Smooth muscle cell (in vitro differentiated cells): Measurements from ENCODE around the gene IRF4. TPM values are rescaled to one million over a fixed set of nuclear protein-coding genes. Genes with fewer than 3 reads are reported as not detected.

Source experiments
- DNase-seq: peaks from one replicate; lab custom pipeline; 2025; ENCODE audit not compliant: unreplicated experiment; lab: John Stamatoyannopoulos, UW
- H2AFZ ChIP-seq: fragments of 200-600 bp; sonication (generic); 2 replicates; pipeline ENCODE4 v1.6.0; 2016; ENCODE audit warnings: antibody characterized with exemption, low read depth, mild to moderate bottlenecking
- H3F3A ChIP-seq: fragments of 200-600 bp; sonication (generic); 2 replicates; pipeline ENCODE4 v1.6.0; 2017; ENCODE audit warnings: antibody characterized with exemption, low read depth
- H3K27ac ChIP-seq: fragments of 200-600 bp; sonication (generic); 2 replicates; pipeline ENCODE4 v1.5.1; 2016; ENCODE audit warnings: low read depth, mild to moderate bottlenecking
- H3K27me3 ChIP-seq: fragments of 200-600 bp; sonication (generic); 2 replicates; pipeline ENCODE4 v1.6.1; 2016; ENCODE audit warnings: low read depth, mild to moderate bottlenecking
- H3K36me3 ChIP-seq: fragments of 200-600 bp; sonication (generic); 2 replicates; pipeline ENCODE4 v1.5.1; 2016; ENCODE audit warnings: low read depth
- H3K4me1 ChIP-seq: fragments of 200-600 bp; sonication (generic); 2 replicates; pipeline ENCODE4 v1.5.1; 2016; ENCODE audit warnings: low read depth
- H3K4me2 ChIP-seq: fragments of 200-600 bp; sonication (generic); 2 replicates; pipeline ENCODE4 v1.6.0; 2016; ENCODE audit warnings: mild to moderate bottlenecking
- H3K4me3 ChIP-seq: fragments of 200-600 bp; sonication (generic); 2 replicates; pipeline ENCODE4 v1.5.1; 2016; ENCODE audit warnings: mild to moderate bottlenecking
- H3K79me2 ChIP-seq: fragments of 200-600 bp; sonication (generic); 2 replicates; pipeline ENCODE4 v1.6.0; 2016; ENCODE audit warnings: low read depth, mild to moderate bottlenecking
- H3K9ac ChIP-seq: fragments of 200-600 bp; sonication (generic); 2 replicates; pipeline ENCODE4 v1.6.0; 2016; ENCODE audit warnings: low read depth
- H3K9me3 ChIP-seq: fragments of 200-600 bp; sonication (generic); replicated peaks from 2 replicates; pipeline ENCODE4 v1.5.1; 2016; ENCODE audit warnings: low read depth
- H4K20me1 ChIP-seq: fragments of 200-600 bp; sonication (generic); 2 replicates; pipeline ENCODE4 v1.6.0; 2016; ENCODE audit warnings: low read depth
- CTCF ChIP-seq: fragments of 200-600 bp; sonication (generic); IDR thresholded peaks from 2 replicates; pipeline ENCODE4 v1.5.1; 2017; ENCODE audit warnings: borderline replicate concordance, mild to moderate bottlenecking, antibody characterized with exemption; ENCODE audit not compliant: insufficient read depth, poor library complexity, severe bottlenecking
- WGBS: methylation state at CpG from one replicate; pipeline ENCODE4 v1.1.7; 2016; ENCODE audit warnings: low lambda C conversion rate; 5-methylcytosine and 5-hydroxymethylcytosine counted together
- polyA plus RNA-seq: library from polyadenylated mRNA; unstranded; fragments of >200 nt; fragmentation: Nextera tagmentation; extraction: Ambion mirVana; gene quantifications from 2 replicates; pipeline ENCODE4 v1.2.1, GENCODE V29; 2016
- total RNA-seq: library from RNA; depleted of rRNA; stranded (reverse); fragments of >200 nt; gene quantifications from 2 replicates; pipeline ENCODE4 v1.2.3, GENCODE V29; 2014

IRF4 gene
- total and polyA plus RNA-seq, 2 experiments from 2014 or later = 0.04 TPM; not detected in 1

- peaks cover 34% of the 10 kb centered on the region for H3K27me3 ChIP-seq
- no peak overlapping the region for H2AFZ ChIP-seq
- H3K79me2 ChIP-seq = no peaks in the 10 kb centered on the region
- H3F3A ChIP-seq = no peaks in the 10 kb centered on the region
- no peak for DNase-seq
- no peak overlapping the region for H3K9ac ChIP-seq
- no peaks in the 10 kb centered on the region for H3K9me3 ChIP-seq
- no peaks in the 10 kb centered on the region for H4K20me1 ChIP-seq
- no peaks in the 10 kb centered on the region for H3K4me1 ChIP-seq
- WGBS = 87% methylated on average over 17 of the region's 17 CpGs
- H3K27ac ChIP-seq = no peak overlapping the region
- no peak overlapping the region for H3K4me3 ChIP-seq
- no peak for TF ChIP-seq CTCF
- no peak overlapping the region for H3K4me2 ChIP-seq
- no peaks in the 10 kb centered on the region for H3K36me3 ChIP-seq
Measured at GRCh38 chr6:381742-382461, 9.7 kb upstream of the IRF4 start.

- no peak for DNase-seq
- Histone ChIP-seq H3K27me3 (peaks cover 45% of the 10 kb centered on the region), H2AFZ (no peak overlapping the region), H3K79me2 (no peaks in the 10 kb centered on the region), H3K27ac (no peak overlapping the region), H4K20me1 (no peaks in the 10 kb centered on the region), H3K4me3 (no peak overlapping the region), H3K4me1 (no peaks in the 10 kb centered on the region), H3K4me2 (no peak overlapping the region), H3F3A (no peaks in the 10 kb centered on the region), H3K9me3 (no peaks in the 10 kb centered on the region), H3K9ac (no peak overlapping the region), H3K36me3 (no peaks in the 10 kb centered on the region)
- no peak for TF ChIP-seq CTCF
- WGBS = 83% methylated on average over 22 of the region's 22 CpGs
Measured at GRCh38 chr6:382883-383810, 8.4 kb upstream of the IRF4 start.

- Histone ChIP-seq H3K27ac (no peak overlapping the region), H3K4me1 (no peaks in the 10 kb centered on the region), H3K27me3 (peaks cover 52% of the 10 kb centered on the region), H3K9ac (no peak overlapping the region), H3K4me3 (no peak overlapping the region), H3K4me2 (no peak overlapping the region), H4K20me1 (no peaks in the 10 kb centered on the region), H2AFZ (no peak overlapping the region), H3F3A (no peaks in the 10 kb centered on the region), H3K9me3 (no peaks in the 10 kb centered on the region), H3K79me2 (no peaks in the 10 kb centered on the region), H3K36me3 (no peaks in the 10 kb centered on the region)
- no peak for TF ChIP-seq CTCF
- 84% methylated on average over 3 of the region's 3 CpGs for WGBS
- DNase-seq = no peak
Measured at GRCh38 chr6:383856-384255, 7.7 kb upstream of the IRF4 start.
